T-helper 1 cell treated with Interleukin-12 subunit alpha and Interleukin-12 subunit beta and Interleukin-4 antibody, amounts not matched to agents 30 ng/mL and 1 ng/mL, for 36 hours (primary cell): ENCODE measurements around the gene OR4B1. TPM values are rescaled to one million over a fixed set of nuclear protein-coding genes. Genes with fewer than 3 reads are reported as not detected.
"Not testable (repeated sequence)": the region's sequence is repeated elsewhere in the genome, so short reads cannot be mapped to it uniquely, and the experiment has no call there.

ENCODE experiments used
- intact Hi-C: fragments of 100-400 bp; cut with micrococcal nuclease; formaldehyde crosslinking; loops from one replicate; pipeline ENCODE4 v1.15.1; 2024
- total RNA-seq: library from RNA; stranded (reverse); gene quantifications from 2 replicates; pipeline ENCODE4 v1.2.3, GENCODE V29; 2022

Gene OR4B1, protein sequence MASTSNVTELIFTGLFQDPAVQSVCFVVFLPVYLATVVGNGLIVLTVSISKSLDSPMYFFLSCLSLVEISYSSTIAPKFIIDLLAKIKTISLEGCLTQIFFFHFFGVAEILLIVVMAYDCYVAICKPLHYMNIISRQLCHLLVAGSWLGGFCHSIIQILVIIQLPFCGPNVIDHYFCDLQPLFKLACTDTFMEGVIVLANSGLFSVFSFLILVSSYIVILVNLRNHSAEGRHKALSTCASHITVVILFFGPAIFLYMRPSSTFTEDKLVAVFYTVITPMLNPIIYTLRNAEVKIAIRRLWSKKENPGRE
- total RNA-seq: not detected in 2 replicates

GRCh38 chr11:48216510-48216909 is at the start of gene OR4B1:
Gene OR4B1 (plus strand): TSS chr11:48216810. CDS start chr11:48216810, 0 bp downstream.
- intact Hi-C loops: no loop called here

GRCh38 chr11:48167380-48167779 is 49.2 kb upstream of the OR4B1 start:
- intact Hi-C loops: no loop called here

DNA sequence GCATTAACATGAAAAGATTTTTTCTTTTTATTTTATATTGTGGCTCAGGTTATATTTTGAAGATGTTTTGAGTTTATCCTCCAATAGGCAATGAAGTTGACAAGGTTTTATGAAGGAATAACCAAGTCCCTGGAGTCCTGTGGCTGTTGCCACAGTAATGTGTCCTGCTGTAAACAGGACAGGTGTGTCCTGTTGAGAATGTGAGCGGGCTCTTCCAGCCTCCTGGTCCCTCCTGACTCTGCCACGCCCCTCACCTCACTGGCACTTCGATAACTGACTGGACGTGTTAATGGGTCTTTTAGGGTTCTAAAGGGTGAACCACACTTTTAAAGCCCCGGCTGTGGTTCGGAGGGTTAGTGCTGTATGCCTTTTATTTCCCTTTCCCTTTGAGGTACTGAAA is 47.8 kb upstream of the OR4B1 start:
- intact Hi-C loops: no loop called here

DNA sequence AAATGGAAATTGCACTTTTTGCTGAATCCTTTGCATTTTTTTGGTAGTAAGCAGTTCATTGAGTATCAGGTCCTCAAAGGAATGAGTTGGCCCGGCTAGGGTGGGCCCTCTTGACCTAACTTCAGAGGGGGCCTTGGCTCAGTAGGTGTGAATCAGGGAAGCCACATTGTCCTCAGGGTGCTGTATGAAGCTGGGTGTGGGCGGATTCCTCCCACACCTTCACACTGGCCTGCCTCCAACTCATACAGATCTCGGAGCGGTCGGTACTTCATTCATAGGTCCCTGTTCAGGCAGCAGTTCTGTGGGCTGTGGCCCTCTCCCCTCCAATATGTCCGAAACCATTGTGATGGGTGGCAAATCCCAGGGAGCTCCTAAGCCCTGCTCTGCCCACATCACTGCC is 47.4 kb upstream of the OR4B1 start:
- intact Hi-C loops: no loop called here

DNA sequence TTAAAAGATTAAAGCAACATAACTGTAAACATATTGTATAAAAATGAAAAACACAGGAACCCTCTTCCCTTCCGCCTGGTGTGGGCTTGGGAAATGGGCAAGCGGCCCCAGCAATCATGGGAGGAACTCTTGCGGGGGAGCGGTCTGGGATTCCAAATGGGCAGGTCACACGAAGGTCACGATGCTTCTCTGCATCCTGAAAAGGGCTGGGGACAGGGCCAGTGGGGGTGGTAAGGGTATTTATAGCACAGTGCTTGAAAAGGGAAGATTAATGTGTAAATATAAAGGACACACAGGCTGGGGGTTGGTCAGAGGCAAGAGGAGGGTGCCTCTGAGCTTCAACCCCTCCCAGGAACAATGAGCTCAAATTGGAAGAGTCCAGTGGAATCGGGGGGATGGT is 46.9 kb upstream of the OR4B1 start:
- intact Hi-C loops: loop anchor here (10.0 kb wide), 1 partner anchor 1825 kb away; no protein-coding TSS in a partner anchor

GRCh38 chr11:48170241-48171233 is 46.1 kb upstream of the OR4B1 start:
- intact Hi-C loops: loop anchor here (10.0 kb wide), 1 partner anchor 1824 kb away; no protein-coding TSS in a partner anchor

GRCh38 chr11:48172818-48173609 is 43.6 kb upstream of the OR4B1 start:
- intact Hi-C loops: loop anchor here (2.0 to 10.0 kb wide), 3 partner anchors 136 to 1822 kb away; no protein-coding TSS in a partner anchor

DNA sequence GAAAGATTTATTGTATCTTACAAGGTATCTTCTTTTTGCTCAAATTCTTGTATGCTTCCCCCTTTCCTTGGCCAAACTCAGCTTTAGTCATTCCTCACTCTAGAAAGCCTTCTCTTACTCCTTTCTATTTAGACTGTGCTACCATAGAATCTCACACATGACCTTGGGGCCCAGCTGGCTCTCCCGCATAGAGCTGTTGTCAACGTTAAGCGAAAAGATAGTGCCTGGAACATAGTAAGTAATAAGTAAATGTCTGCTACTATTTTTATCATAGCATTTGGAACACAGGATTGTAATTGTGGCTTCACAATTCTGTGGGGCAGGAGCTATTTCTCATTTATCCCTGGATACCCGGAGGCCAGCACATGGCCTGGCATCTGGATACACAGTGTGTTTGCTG is 38.9 kb upstream of the OR4B1 start:
- intact Hi-C loops: loop anchor here (10.0 kb wide), 1 partner anchor 1817 kb away; no protein-coding TSS in a partner anchor

- intact Hi-C loops: no loop called here
Measured at GRCh38 chr11:48180627-48181026, 36.0 kb upstream of the OR4B1 start.

- intact Hi-C loops: no loop called here
Measured at GRCh38 chr11:48182860-48183526, 33.6 kb upstream of the OR4B1 start.

GRCh38 chr11:48184452-48184851 is 32.2 kb upstream of the OR4B1 start:
- intact Hi-C loops: no loop called here

DNA sequence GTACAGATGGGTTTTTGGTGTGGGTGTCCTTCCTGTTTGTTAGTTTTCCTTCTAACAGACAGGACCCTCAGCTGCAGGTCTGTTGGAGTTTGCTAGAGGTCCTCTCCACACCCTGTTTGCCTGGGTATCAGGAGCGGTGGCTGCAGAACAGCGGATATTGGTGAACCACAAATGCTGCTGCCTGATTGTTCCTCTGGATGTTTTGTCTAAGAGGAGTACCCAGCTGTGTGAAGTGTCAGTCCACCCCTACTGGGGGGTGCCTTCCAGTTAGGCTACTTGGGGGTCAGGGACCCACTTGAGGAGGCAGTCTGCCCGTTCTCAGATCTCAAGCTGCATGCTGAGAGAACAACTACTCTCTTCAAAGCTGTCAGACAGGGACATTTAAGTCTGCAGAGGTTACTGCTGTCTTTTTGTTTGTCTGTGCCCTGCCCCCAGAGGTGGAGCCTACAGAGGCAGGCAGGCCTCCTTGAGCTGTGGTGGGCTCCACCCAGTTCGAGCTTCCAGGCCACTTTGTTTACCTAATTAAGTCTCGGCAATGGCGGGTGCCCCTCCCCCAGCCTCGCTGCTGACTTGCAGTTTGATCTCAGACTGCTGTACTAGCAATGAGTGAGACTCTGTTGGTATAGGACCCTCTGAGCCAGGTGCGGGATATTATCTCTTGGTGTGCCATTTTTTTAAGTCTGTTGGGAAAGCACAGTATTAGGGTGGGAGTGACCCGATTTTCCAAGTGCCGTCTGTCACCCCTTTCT is 25.5 kb upstream of the OR4B1 start:
- intact Hi-C loops: not testable (repeated sequence)

DNA sequence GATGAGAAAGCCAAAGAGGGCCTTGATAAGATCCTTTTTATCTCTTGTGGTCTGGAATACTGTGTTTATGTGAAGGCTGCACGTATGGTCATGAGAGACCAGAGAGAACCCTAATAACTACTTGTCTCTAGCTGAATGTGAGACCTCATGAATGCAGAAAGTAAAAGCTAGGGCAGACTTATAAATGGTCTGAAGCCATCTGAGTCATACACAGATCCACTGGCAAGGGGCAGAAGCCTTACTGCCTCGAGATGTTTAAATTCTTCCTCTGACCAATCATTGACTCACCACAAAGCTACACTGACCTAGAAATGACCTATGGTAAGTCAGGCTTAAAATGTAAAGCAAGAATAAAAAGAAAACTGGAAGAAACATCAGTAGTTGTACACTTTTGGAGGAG is 22.7 kb upstream of the OR4B1 start:
- intact Hi-C loops: no loop called here

GRCh38 chr11:48207881-48208280 is 8.7 kb upstream of the OR4B1 start:
- intact Hi-C loops: no loop called here

GRCh38 chr11:48210052-48210451 is 6.6 kb upstream of the OR4B1 start:
- intact Hi-C loops: no loop called here

GRCh38 chr11:48228761-48229160 is 12.2 kb downstream of the OR4B1 start:
- intact Hi-C loops: no loop called here

DNA sequence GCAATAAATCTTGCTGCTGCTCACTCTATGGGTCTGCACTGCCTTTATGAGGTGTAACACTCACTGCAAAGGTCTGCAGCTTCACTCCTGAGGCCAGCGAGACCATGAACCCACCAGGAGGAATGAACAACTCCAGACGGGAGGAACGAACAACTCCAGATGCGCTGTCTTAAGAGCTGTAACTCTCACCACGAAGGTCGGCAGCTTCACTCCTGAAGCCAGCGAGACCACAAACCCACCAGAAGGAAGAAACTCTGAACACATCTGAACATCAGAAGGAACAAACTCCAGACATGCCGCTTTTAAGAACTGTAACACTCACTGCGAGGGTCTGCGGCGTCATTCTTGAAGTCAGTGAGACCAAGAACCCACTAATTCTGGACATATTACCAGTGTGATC is 13.4 kb downstream of the OR4B1 start:
- intact Hi-C loops: not testable (repeated sequence)

DNA sequence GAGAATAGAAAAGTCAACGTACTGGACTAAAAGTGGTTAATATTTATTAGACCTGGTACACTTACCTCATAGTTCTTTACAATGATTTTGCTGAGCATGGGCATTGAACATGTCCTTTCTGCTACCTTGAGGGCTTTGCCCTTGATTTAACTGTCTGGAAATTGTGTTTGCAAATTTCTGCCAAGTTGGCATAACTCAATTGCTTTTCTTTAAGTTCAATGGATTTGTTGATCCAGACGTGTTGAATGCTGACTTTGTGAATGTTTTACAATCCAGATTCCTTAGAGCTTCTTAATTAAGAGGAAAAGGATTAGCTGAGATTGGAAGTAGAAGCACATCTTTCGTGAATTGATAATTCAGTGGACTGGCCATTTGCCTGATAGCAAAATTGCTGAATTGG is 21.1 kb downstream of the OR4B1 start:
- intact Hi-C loops: no loop called here

- intact Hi-C loops: no loop called here
Measured at GRCh38 chr11:48242501-48242900, 25.9 kb downstream of the OR4B1 start.

GRCh38 chr11:48244804-48245203 is 28.2 kb downstream of the OR4B1 start, which contains the start of gene OR4X2:
Gene OR4X2 (plus strand): TSS chr11:48245104. CDS start chr11:48245104, 0 bp downstream.
- intact Hi-C loops: no loop called here
